Ovary (tissue), 3 donors: ENCODE measurements around the gene SNX13.

Experiments used
- CTCF ChIP-seq, 3 donors: fragments of 450-650 bp in 2 of 3; fragments of 200-600 bp in 1 of 3; IDR thresholded peaks; one replicate each; pipeline versions ENCODE4 v1.5.1 to v1.8.0; 2016 to 2022; ENCODE audit warnings: antibody characterized with exemption in 3 of 3, mild to moderate bottlenecking in 1 of 3
- EP300 ChIP-seq: sonication (generic); formaldehyde crosslinking; IDR thresholded peaks from one replicate; pipeline ENCODE4 v1.6.1; 2017; ENCODE audit warnings: antibody characterized with exemption
- donor health status: DM: no; HTN: no; CAD: no.

- no peak for TF ChIP-seq CTCF (IDR thresholded peaks at IDR 0.05)
- TF ChIP-seq EP300, result no peak
Observed at GRCh38 chr7:17832820-17833355, 107.4 kb downstream of the SNX13 start.
